HEK293 (cell line): Measurements from ENCODE around the gene NAT8L.

Experiments
- CTCF ChIP-seq: fragments of 450-650 bp; formaldehyde crosslinking; IDR thresholded peaks from 2 replicates; pipeline ENCODE4 v1.5.1; 2016; ENCODE audit warnings: missing biosample characterization, missing genetic modification characterization
- KLF8 ChIP-seq: fragments of 450-650 bp; formaldehyde crosslinking; IDR thresholded peaks from 2 replicates; pipeline ENCODE4 v1.5.1; 2016; ENCODE audit warnings: missing biosample characterization, missing genetic modification characterization
- ZBTB21 ChIP-seq: fragments of 450-650 bp; formaldehyde crosslinking; IDR thresholded peaks from 2 replicates; pipeline ENCODE4 v1.5.1; 2017; ENCODE audit warnings: missing biosample characterization, missing genetic modification characterization
- ZNF174 ChIP-seq: fragments of 450-650 bp; formaldehyde crosslinking; IDR thresholded peaks from 2 replicates; pipeline ENCODE4 v1.5.0; 2017; ENCODE audit warnings: missing biosample characterization, mild to moderate bottlenecking, missing genetic modification characterization

- TF ChIP-seq CTCF (tag by site-specific recombination) (no peak), KLF8 (no peak), ZBTB21 (tag by site-specific recombination) (no peak), ZNF174 (tag by site-specific recombination) (no peak)
Measured at GRCh38 chr4:2044119-2044485, 15.0 kb upstream of the NAT8L start.
